Panc1 (cell line): ENCODE measurements around the gene NRGN. TPM values are rescaled to one million over a fixed set of nuclear protein-coding genes. Genes with fewer than 3 reads are reported as not detected.

ENCODE experiments used
- ATAC-seq: fragments of 200-7000 bp; cut with Tn5 transposase; 2 replicates; pipeline ENCODE4 v1.9.1; 2020; ENCODE audit warnings: mild to moderate bottlenecking, moderate library complexity
- BruUV-seq: library from RNA; stranded (reverse); fragments of 400-500 nt; replicated peaks from 2 replicates; lab custom pipeline; 2021; lab: Mats Ljungman, UMichigan
- CTCF ChIA-PET: fragments of 300-600 bp; sonication (Branson Sonifier 250); formaldehyde crosslinking; loops from one replicate; lab custom pipeline; 2022; ENCODE audit warnings: antibody characterized with exemption; lab: Charles Lee
- POLR2A ChIA-PET: fragments of 300-600 bp; sonication (Branson Sonifier 250); formaldehyde crosslinking; loops from one replicate; lab custom pipeline; 2022; ENCODE audit warnings: antibody characterized with exemption; lab: Charles Lee
- DNase-seq: peaks from one replicate; pipeline ENCODE4 v3.0.0-alpha.2; 2010; ENCODE audit warnings: low read depth, low spot score
- H3K27ac ChIP-seq: 2 replicates; pipeline ENCODE4 v1.5.1; 2011; ENCODE audit warnings: mild to moderate bottlenecking, low read length, inconsistent platforms
- H3K27me3 ChIP-seq: fragments of 200-500 bp; sonication (Bioruptor generic); 2 replicates; pipeline ENCODE4 v1.6.0; 2014; ENCODE audit warnings: low read length, inconsistent platforms; ENCODE audit not compliant: control insufficient read depth, insufficient read depth
- H3K36me3 ChIP-seq: fragments of 200-500 bp; sonication (Bioruptor generic); 2 replicates; pipeline ENCODE4 v1.5.1; 2014; ENCODE audit warnings: inconsistent platforms, mild to moderate bottlenecking, low read length, moderate library complexity; ENCODE audit not compliant: control insufficient read depth, insufficient read depth
- H3K4me1 ChIP-seq: 2 replicates; pipeline ENCODE4 v1.5.1; 2011; ENCODE audit warnings: inconsistent platforms, mild to moderate bottlenecking, low read length, moderate library complexity; ENCODE audit not compliant: control insufficient read depth, insufficient read depth
- H3K4me3 ChIP-seq, 2 experiments: 2 replicates each; pipeline ENCODE4 v1.5.1; 2011 to 2012; ENCODE audit warnings: low read depth in 2 of 2, low read length in 2 of 2, mild to moderate bottlenecking in 2 of 2, inconsistent platforms in 1 of 2, moderate library complexity in 1 of 2
- H3K9me3 ChIP-seq: fragments of 200-500 bp; sonication (Bioruptor generic); 2 replicates; pipeline ENCODE4 v1.5.1; 2014; ENCODE audit warnings: low read depth, mild to moderate bottlenecking, inconsistent platforms, low read length, moderate library complexity; ENCODE audit not compliant: control insufficient read depth, insufficient read depth
- CTCF ChIP-seq: fragments of 450-650 bp; IDR thresholded peaks from 2 replicates; pipeline ENCODE4 v1.5.1; 2017; ENCODE audit warnings: mild to moderate bottlenecking
- POLR2AphosphoS5 ChIP-seq: IDR thresholded peaks from 2 replicates; pipeline ENCODE4 v1.6.1; 2012; ENCODE audit warnings: mild to moderate bottlenecking, low read depth, low read length, moderate library complexity
- REST ChIP-seq, 2 experiments: IDR thresholded peaks; 2 replicates each; pipeline ENCODE4 v1.6.1; 2011 to 2012; ENCODE audit warnings: low read depth in 2 of 2, control low read depth in 1 of 2, low read length in 1 of 2, mild to moderate bottlenecking in 1 of 2, moderate library complexity in 1 of 2; ENCODE audit not compliant: insufficient read depth in 1 of 2
- SIN3A ChIP-seq: IDR thresholded peaks from 2 replicates; pipeline ENCODE4 v1.6.1; 2012; ENCODE audit warnings: low read depth, mild to moderate bottlenecking, low read length, moderate library complexity, borderline replicate concordance; ENCODE audit not compliant: insufficient read depth
- TCF7L2 ChIP-seq: IDR thresholded peaks from 2 replicates; pipeline ENCODE4 v1.6.1; 2011; ENCODE audit warnings: mild to moderate bottlenecking, low read depth, low read length, inconsistent platforms
- in situ Hi-C: cut with HindIII; loops from 2 replicates; pipeline ENCODE4 v1.10.0; 2016; ENCODE audit warnings: low sequenced_read_pairs, low pct_unique_long_range_greater_than_20kb
- intact Hi-C: fragments of 100-400 bp; cut with micrococcal nuclease; formaldehyde crosslinking; loops from one replicate; pipeline ENCODE4 v1.10.0; 2022; ENCODE audit not compliant: unreplicated experiment
- total RNA-seq: library from RNA; stranded (reverse); gene quantifications from one replicate; pipeline ENCODE4 v1.2.1, GENCODE V29; 2021; ENCODE audit not compliant: unreplicated experiment

The NRGN gene
- total RNA-seq, 1 experiment from 2014 or later = 5.7 TPM

GRCh38 chr11:124712392-124712791, 27.4 kb upstream of the NRGN start:
- no peak for DNase-seq
- POLR2A ChIA-PET = no interaction called here

GRCh38 chr11:124716591-124716990, 23.2 kb upstream of the NRGN start:
- POLR2A ChIA-PET = no interaction called here
- CTCF ChIA-PET = interaction anchor here (0.7 kb wide), 1 partner anchor 15 kb away, joined by 6 read pairs; no protein-coding TSS in a partner anchor
- intact Hi-C loops = no loop called here
- peaks cover 10% of the 10 kb centered on the region; the same call in 1 of the 2 replicates for H3K4me1 ChIP-seq
- ATAC-seq = no peak
- no peak for TF ChIP-seq CTCF
- TF ChIP-seq POLR2AphosphoS5 = no peak
- no peak for TF ChIP-seq SIN3A
- no peak for TF ChIP-seq REST (IDR thresholded peaks at IDR 0.05; ENCODE audit: insufficient read depth in 1 of 2, low read depth in 2 of 2, low read length in 1 of 2)
- TF ChIP-seq TCF7L2 = no peak
- no TSS peak for BruUV-seq
- H3K4me3 ChIP-seq = no peak overlapping the region
- DNase-seq = no peak
- in situ Hi-C loops = no loop called here
- H3K27me3 ChIP-seq = peaks cover 48% of the 10 kb centered on the region
- H3K36me3 ChIP-seq = no peaks in the 10 kb centered on the region
- no peak overlapping the region for H3K27ac ChIP-seq
- H3K9me3 ChIP-seq = no peaks in the 10 kb centered on the region

More at GRCh38 chr11:124712392-124712791, 27.4 kb upstream of the NRGN start:
- BruUV-seq = no TSS peak
- no peak overlapping the region for H3K27ac ChIP-seq
- intact Hi-C loops (no loop called here), in situ Hi-C loops (no loop called here)
- no peak for ATAC-seq
- H3K4me3 ChIP-seq = no peak overlapping the region
- no peaks in the 10 kb centered on the region for H3K9me3 ChIP-seq
- no peak for TF ChIP-seq SIN3A
- TF ChIP-seq POLR2AphosphoS5 = no peak
- no peak for TF ChIP-seq TCF7L2
- no peak for TF ChIP-seq CTCF
- TF ChIP-seq REST (IDR thresholded peaks at IDR 0.05; ENCODE audit: insufficient read depth in 1 of 2, low read depth in 2 of 2, low read length in 1 of 2) = no peak
- no peaks in the 10 kb centered on the region for H3K36me3 ChIP-seq
- H3K4me1 ChIP-seq = peaks cover under 1% of the 10 kb centered on the region; the same call in 1 of the 2 replicates
- peaks cover 12% of the 10 kb centered on the region; the same call in 1 of the 2 replicates for H3K27me3 ChIP-seq
- CTCF ChIA-PET = no interaction called here
